ENCODE measurements around the gene KCNJ10.
A peak's percentile ranks its signal among the peaks of the same experiment; 100 is the strongest.

KCNJ10 gene

GRCh38 chr1:160099716-160100375 lies 29.9 kb upstream of the KCNJ10 start:
- DNase-seq (ENCODE audit: low read depth, low spot score) = no peak

GRCh38 chr1:160098852-160099561 lies 29.0 kb upstream of the KCNJ10 start:
- peak; percentile 81 for DNase-seq (ENCODE audit: low read depth, low spot score)

GRCh38 chr1:160097911-160098851 lies 28.2 kb upstream of the KCNJ10 start, which contains the start of gene IGSF8:
IGSF8 (minus strand) TSS chr1:160098619; CDS start chr1:160098472, 147 bp downstream.
- no peak for DNase-seq (ENCODE audit: low read depth, low spot score)

- DNase-seq (ENCODE audit: low read depth, low spot score) = no peak
Observed at GRCh38 chr1:160097151-160097910, 27.4 kb upstream of the KCNJ10 start.

- no peak for DNase-seq (ENCODE audit: low read depth, low spot score)
Observed at GRCh38 chr1:160096274-160097116, 26.5 kb upstream of the KCNJ10 start.

- no peak for DNase-seq (ENCODE audit: low read depth, low spot score)
Observed at GRCh38 chr1:160095382-160096105, 25.6 kb upstream of the KCNJ10 start.

- no peak for DNase-seq (ENCODE audit: low read depth, low spot score)
Observed at GRCh38 chr1:160094806-160095205, 24.8 kb upstream of the KCNJ10 start.

- DNase-seq (ENCODE audit: low read depth, low spot score) = no peak
Observed at GRCh38 chr1:160094291-160094625, 24.3 kb upstream of the KCNJ10 start.

- DNase-seq (ENCODE audit: low read depth, low spot score) = no peak
Observed at GRCh38 chr1:160093624-160094290, 23.8 kb upstream of the KCNJ10 start.

GRCh38 chr1:160093069-160093395 lies 23.1 kb upstream of the KCNJ10 start:
- no peak for DNase-seq (ENCODE audit: low read depth, low spot score)

- no peak for DNase-seq (ENCODE audit: low read depth, low spot score)
Observed at GRCh38 chr1:160092366-160093068, 22.6 kb upstream of the KCNJ10 start.

- DNase-seq (ENCODE audit: low read depth, low spot score) = no peak
Observed at GRCh38 chr1:160091666-160092223, 21.8 kb upstream of the KCNJ10 start.

- no peak for DNase-seq (ENCODE audit: low read depth, low spot score)
Observed at GRCh38 chr1:160090760-160091159, 20.8 kb upstream of the KCNJ10 start.

GRCh38 chr1:160089883-160090282 lies 19.9 kb upstream of the KCNJ10 start:
- no peak for DNase-seq (ENCODE audit: low read depth, low spot score)

- DNase-seq (ENCODE audit: low read depth, low spot score) = no peak
Observed at GRCh38 chr1:160087118-160087662, 17.2 kb upstream of the KCNJ10 start.

- DNase-seq (ENCODE audit: low read depth, low spot score) = no peak
Observed at GRCh38 chr1:160086456-160086892, 16.5 kb upstream of the KCNJ10 start.

GRCh38 chr1:160085686-160086455 lies 15.9 kb upstream of the KCNJ10 start:
- DNase-seq (ENCODE audit: low read depth, low spot score) = no peak

Data from smooth muscle cell of the brain vasculature (primary cell).